Calu3 (cell line): Measurements from ENCODE around the gene TMX3. TPM values are rescaled to one million over a fixed set of nuclear protein-coding genes. Genes with fewer than 3 reads are reported as not detected.

Source experiments
- BruUV-seq: library from RNA; stranded (reverse); fragments of 400-500 nt; replicated peaks from 2 replicates; lab custom pipeline; 2021; lab: Mats Ljungman, UMichigan
- CTCF ChIA-PET: fragments of 300-600 bp; sonication (Branson Sonifier 250); formaldehyde crosslinking; loops from one replicate; lab custom pipeline; 2022; ENCODE audit warnings: antibody characterized with exemption; lab: Charles Lee
- DNase-seq: peaks from one replicate; pipeline ENCODE4 v3.0.0; 2022
- H3K27ac Mint-ChIP-seq: one replicate; pipeline ENCODE4 v1.8.0; 2022; ENCODE audit warnings: mixed read lengths; ENCODE audit not compliant: unreplicated experiment
- H3K27me3 Mint-ChIP-seq: one replicate; pipeline ENCODE4 v1.8.0; 2022; ENCODE audit warnings: mixed read lengths; ENCODE audit not compliant: unreplicated experiment
- H3K36me3 Mint-ChIP-seq: one replicate; pipeline ENCODE4 v1.8.0; 2022; ENCODE audit warnings: mild to moderate bottlenecking, moderate library complexity, mixed read lengths; ENCODE audit not compliant: insufficient read depth, unreplicated experiment
- H3K4me1 Mint-ChIP-seq: one replicate; pipeline ENCODE4 v1.8.0; 2022; ENCODE audit warnings: mild to moderate bottlenecking, low read depth, mixed read lengths; ENCODE audit not compliant: unreplicated experiment
- H3K4me3 Mint-ChIP-seq: one replicate; pipeline ENCODE4 v1.8.0; 2022; ENCODE audit warnings: mild to moderate bottlenecking, low read depth, moderate library complexity, mixed read lengths; ENCODE audit not compliant: unreplicated experiment
- H3K9me3 Mint-ChIP-seq: one replicate; pipeline ENCODE4 v1.8.0; 2022; ENCODE audit warnings: low read depth, mixed read lengths; ENCODE audit not compliant: unreplicated experiment
- CTCF ChIP-seq: fragments of 200-600 bp; IDR thresholded peaks from one replicate; pipeline ENCODE4 v1.8.0; 2022; ENCODE audit warnings: antibody characterized with exemption; ENCODE audit not compliant: unreplicated experiment
- intact Hi-C: fragments of 100-400 bp; cut with micrococcal nuclease; formaldehyde crosslinking; loops from one replicate; pipeline ENCODE4 v1.10.0; 2022; ENCODE audit not compliant: unreplicated experiment
- total RNA-seq: library from RNA; stranded (reverse); gene quantifications from 2 replicates; pipeline ENCODE4 v1.2.3, GENCODE V29; 2022

The TMX3 gene
- total RNA-seq, 1 experiment from 2014 or later: 63.1 TPM

GRCh38 chr18:68693091-68693815 is 21.7 kb downstream of the TMX3 start:
- CTCF ChIA-PET: no interaction called here

GRCh38 chr18:68679528-68679927 is 35.4 kb downstream of the TMX3 start:
- no TSS peak for BruUV-seq
- intact Hi-C loops: no loop called here
- CTCF ChIA-PET: no interaction called here

More at GRCh38 chr18:68693091-68693815, 21.7 kb downstream of the TMX3 start:
- DNase-seq: no peak
- H3K36me3 Mint-ChIP-seq: peaks cover 5% of the 10 kb centered on the region
- H3K27ac Mint-ChIP-seq: no peak overlapping the region
- intact Hi-C loops: no loop called here
- no TSS peak for BruUV-seq
- no peaks in the 10 kb centered on the region for H3K4me1 Mint-ChIP-seq
- H3K27me3 Mint-ChIP-seq: no peaks in the 10 kb centered on the region
- no peak overlapping the region for H3K4me3 Mint-ChIP-seq
- TF ChIP-seq CTCF: no peak
- H3K9me3 Mint-ChIP-seq: no peaks in the 10 kb centered on the region

GRCh38 chr18:68676913-68677312 is 38.0 kb downstream of the TMX3 start:
- H3K9me3 Mint-ChIP-seq: no peaks in the 10 kb centered on the region
- intact Hi-C loops: no loop called here
- no peak overlapping the region for H3K4me3 Mint-ChIP-seq
- CTCF ChIA-PET: no interaction called here
- no peak overlapping the region for H3K27ac Mint-ChIP-seq
- H3K4me1 Mint-ChIP-seq: no peaks in the 10 kb centered on the region
- no peaks in the 10 kb centered on the region for H3K27me3 Mint-ChIP-seq
- TF ChIP-seq CTCF: no peak
- no TSS peak for BruUV-seq
- no peak for DNase-seq
- H3K36me3 Mint-ChIP-seq: peaks cover 3% of the 10 kb centered on the region

More at GRCh38 chr18:68679528-68679927, 35.4 kb downstream of the TMX3 start:
- DNase-seq: no peak
- Mint-ChIP-seq H3K4me1 (no peaks in the 10 kb centered on the region), H3K9me3 (no peaks in the 10 kb centered on the region), H3K4me3 (no peak overlapping the region), H3K27ac (no peak overlapping the region), H3K27me3 (no peaks in the 10 kb centered on the region), H3K36me3 (peaks cover 5% of the 10 kb centered on the region)
- TF ChIP-seq CTCF: no peak

- CTCF ChIA-PET: no interaction called here
- intact Hi-C loops: no loop called here
- TF ChIP-seq CTCF: no peak
- no peak overlapping the region for H3K27ac Mint-ChIP-seq
- H3K4me1 Mint-ChIP-seq: no peaks in the 10 kb centered on the region
- H3K4me3 Mint-ChIP-seq: no peak overlapping the region
- no peak for DNase-seq
- peaks cover 2% of the 10 kb centered on the region for H3K9me3 Mint-ChIP-seq
- no TSS peak for BruUV-seq
- H3K27me3 Mint-ChIP-seq: no peaks in the 10 kb centered on the region
- no peaks in the 10 kb centered on the region for H3K36me3 Mint-ChIP-seq
Measured at GRCh38 chr18:68667121-68667520, 47.8 kb downstream of the TMX3 start.
